ENCODE data around the gene IL18RAP.

IL18RAP gene

DNA sequence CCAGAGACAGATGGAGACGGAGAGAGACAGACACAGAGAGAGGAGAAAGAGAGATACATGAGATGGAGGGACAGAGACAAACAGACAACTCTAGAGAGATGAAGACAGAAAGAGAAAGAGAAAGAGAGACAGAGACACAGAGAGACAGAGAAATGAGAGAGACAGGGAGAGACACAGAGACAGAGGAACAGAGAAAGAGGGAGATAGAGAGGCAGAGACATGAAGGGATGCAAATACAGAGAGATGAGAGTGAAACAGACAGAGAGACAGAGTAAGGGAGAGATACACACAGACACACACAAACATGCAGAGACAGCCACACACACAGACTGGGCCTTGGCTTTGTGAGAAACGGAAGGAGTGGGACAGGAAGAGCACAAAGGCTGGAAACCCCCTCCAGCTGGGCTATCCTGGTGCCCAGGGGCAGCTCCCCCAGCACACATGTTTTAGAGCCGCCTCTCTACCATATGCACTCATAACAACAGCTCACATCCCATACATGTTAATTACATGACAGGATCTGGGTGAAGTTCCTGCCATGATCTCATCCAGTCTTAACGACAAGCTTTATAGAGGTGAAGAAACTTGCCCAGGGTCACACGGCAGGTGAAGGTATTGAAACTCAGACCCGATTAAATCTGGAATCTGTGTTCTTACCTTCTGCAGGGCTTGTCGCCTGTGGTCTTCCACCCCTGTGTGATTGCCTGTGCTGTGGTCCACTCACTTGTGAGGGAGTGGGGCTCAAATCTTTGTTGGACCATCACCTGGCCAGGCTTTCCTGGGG lies 35.0 kb upstream of the IL18RAP start:
- in situ Hi-C loops (cut with MboI; ENCODE audit: low sequenced_read_pairs, unreplicated experiment) = no loop called here
- TF ChIP-seq, protein P1, sequence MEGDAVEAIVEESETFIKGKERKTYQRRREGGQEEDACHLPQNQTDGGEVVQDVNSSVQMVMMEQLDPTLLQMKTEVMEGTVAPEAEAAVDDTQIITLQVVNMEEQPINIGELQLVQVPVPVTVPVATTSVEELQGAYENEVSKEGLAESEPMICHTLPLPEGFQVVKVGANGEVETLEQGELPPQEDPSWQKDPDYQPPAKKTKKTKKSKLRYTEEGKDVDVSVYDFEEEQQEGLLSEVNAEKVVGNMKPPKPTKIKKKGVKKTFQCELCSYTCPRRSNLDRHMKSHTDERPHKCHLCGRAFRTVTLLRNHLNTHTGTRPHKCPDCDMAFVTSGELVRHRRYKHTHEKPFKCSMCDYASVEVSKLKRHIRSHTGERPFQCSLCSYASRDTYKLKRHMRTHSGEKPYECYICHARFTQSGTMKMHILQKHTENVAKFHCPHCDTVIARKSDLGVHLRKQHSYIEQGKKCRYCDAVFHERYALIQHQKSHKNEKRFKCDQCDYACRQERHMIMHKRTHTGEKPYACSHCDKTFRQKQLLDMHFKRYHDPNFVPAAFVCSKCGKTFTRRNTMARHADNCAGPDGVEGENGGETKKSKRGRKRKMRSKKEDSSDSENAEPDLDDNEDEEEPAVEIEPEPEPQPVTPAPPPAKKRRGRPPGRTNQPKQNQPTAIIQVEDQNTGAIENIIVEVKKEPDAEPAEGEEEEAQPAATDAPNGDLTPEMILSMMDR (IDR thresholded peaks at IDR 0.05; ENCODE audit: borderline replicate concordance, control extremely low read depth, extremely low read depth, insufficient read depth, missing control alignments) = no peak
- peak; percentile 54 for DNase-seq (ENCODE audit: low spot score)

DNA sequence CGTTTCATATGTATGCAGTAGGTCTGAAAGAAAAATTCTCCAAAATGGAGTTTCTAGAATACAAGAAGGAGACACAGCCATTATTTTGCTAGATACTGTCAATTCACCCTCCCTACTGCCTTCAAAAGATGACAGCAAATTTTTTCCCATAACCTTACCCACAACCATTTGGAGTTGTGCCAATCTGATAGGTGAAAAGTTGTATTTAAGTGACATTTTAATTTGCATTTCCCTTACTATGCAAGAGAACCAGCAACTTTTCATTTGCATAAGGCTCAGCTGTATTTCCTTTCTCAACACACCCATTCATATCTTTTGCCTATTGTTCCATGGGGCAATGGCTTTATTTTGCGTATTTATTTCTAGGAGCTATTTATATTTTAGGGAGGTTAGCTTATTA lies 31.4 kb upstream of the IL18RAP start:
- TF ChIP-seq, protein P1 (IDR thresholded peaks at IDR 0.05; ENCODE audit: borderline replicate concordance, control extremely low read depth, extremely low read depth, insufficient read depth, missing control alignments) = no peak
- DNase-seq (ENCODE audit: low spot score) = no peak
- in situ Hi-C loops (cut with MboI; ENCODE audit: low sequenced_read_pairs, unreplicated experiment) = no loop called here

DNA sequence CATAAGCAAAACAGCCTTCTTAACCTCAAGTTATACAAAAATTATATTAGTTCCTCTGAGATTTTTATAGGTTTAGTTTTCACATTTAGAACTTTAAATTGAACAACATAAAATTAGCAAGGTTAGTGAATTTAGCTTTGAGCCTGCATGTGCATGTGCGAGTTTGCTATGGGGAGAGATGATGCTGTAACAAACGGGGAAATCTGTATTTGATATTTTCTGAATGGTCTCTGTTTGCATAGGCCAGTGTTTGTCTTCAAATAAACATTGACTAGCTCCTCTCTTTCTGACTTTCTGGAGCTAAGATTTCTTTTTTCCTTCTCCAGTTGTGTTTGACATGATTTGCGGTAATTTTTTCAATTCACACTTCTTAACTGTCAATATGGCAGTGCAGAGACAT lies 30.9 kb upstream of the IL18RAP start:
- in situ Hi-C loops (cut with MboI; ENCODE audit: low sequenced_read_pairs, unreplicated experiment) = no loop called here
- no peak for DNase-seq (ENCODE audit: low spot score)
- TF ChIP-seq, protein P1 (IDR thresholded peaks at IDR 0.05; ENCODE audit: borderline replicate concordance, control extremely low read depth, extremely low read depth, insufficient read depth, missing control alignments) = no peak

DNA sequence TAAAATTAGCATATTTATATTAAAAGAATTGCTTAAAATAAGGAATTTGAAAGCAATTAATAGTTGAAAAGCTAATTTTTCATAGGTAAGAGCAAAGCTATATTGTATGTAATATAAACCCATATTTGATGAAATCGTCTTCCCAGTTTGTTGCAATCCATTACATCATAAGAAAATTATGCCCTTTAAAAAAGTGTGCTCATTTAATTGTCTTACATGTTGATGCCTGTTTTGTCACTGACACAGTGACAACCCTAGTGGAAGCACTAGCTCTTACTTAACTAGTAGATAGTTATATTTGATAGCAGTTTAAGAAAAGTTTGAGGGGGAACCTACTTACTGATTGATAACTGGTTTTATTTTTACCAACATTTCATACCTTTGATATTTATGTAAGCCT lies 30.0 kb upstream of the IL18RAP start:
- TF ChIP-seq, protein P1 (IDR thresholded peaks at IDR 0.05; ENCODE audit: borderline replicate concordance, control extremely low read depth, extremely low read depth, insufficient read depth, missing control alignments) = no peak
- in situ Hi-C loops (cut with MboI; ENCODE audit: low sequenced_read_pairs, unreplicated experiment) = no loop called here
- DNase-seq (ENCODE audit: low spot score) = no peak

DNA sequence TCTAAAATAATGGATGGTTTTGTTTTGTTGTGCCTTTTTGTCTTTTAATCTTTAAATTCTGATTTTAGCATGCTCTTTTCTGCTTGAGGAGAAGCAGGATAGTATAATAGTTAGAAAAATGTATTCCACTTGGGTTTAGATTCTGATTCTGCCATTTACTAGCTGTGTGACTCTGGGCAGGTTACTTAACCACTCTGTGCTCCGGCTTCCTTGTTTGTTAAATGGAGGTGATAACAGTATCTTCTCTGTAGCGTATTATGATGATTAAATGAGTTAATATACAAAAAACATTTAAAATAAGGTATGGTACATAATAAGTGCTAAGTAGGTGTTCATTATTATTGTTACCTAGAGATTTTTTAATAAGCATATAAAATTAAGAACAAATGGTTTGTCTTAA lies 26.9 kb upstream of the IL18RAP start:
- in situ Hi-C loops (cut with MboI; ENCODE audit: low sequenced_read_pairs, unreplicated experiment) = no loop called here
- TF ChIP-seq, protein P1 (IDR thresholded peaks at IDR 0.05; ENCODE audit: borderline replicate concordance, control extremely low read depth, extremely low read depth, insufficient read depth, missing control alignments) = no peak
- no peak for DNase-seq (ENCODE audit: low spot score)

DNA sequence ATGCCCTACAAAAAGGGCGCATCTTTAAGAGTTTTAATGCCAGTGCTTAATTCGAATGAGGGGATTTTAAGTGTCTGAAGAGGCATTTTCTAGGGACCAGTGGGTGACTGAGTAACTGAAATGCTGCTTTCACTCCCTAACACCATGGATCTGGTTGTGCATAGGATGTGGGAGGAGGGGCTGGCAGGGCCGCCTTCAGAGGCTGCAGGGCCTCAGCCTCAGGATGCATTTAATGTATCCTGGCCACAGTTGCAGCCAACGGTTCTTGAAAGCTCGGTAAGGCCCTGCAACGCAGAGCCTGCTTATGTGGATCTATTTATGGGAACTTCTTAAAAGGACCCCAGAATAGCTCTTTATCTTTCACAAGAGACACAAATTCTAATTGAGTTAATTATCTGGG lies 25.8 kb upstream of the IL18RAP start:
- DNase-seq (ENCODE audit: low spot score) = no peak
- TF ChIP-seq, protein P1 (IDR thresholded peaks at IDR 0.05; ENCODE audit: borderline replicate concordance, control extremely low read depth, extremely low read depth, insufficient read depth, missing control alignments) = no peak
- in situ Hi-C loops (cut with MboI; ENCODE audit: low sequenced_read_pairs, unreplicated experiment) = no loop called here

Measured in GM13976 (cell line).